ENCODE results near the gene PRKCH.

PRKCH gene

DNA sequence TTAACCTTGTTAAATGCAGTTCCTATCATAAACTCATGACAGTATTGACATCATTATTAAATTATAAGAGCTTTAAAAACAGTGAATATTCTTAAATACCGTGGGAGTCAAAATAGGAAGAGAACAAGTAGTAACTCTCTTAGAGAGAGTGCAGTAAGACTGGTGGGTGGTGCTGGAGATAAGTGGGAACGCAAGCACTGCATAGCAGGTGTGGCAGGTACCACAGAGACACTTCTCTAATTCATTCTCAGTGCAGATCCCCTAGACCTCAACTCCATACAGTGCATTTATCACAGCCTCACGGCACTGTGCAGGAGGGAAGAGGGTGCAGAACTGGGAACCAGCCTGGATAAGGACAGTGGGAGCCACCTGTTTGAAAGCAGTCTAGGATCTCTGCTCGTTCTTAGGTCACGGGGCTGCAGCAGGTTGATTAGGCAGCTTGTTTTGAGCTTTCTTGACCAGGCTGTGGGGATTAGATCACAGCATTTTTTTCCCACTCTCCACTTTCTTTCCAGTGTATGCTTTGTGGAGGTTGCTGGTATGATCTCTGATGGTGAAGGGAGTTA is 165.6 kb downstream of the PRKCH start:
- H3K4me3 ChIP-seq (ENCODE audit: low read depth, low read length): no peak overlapping the region
- TF ChIP-seq, protein P1, sequence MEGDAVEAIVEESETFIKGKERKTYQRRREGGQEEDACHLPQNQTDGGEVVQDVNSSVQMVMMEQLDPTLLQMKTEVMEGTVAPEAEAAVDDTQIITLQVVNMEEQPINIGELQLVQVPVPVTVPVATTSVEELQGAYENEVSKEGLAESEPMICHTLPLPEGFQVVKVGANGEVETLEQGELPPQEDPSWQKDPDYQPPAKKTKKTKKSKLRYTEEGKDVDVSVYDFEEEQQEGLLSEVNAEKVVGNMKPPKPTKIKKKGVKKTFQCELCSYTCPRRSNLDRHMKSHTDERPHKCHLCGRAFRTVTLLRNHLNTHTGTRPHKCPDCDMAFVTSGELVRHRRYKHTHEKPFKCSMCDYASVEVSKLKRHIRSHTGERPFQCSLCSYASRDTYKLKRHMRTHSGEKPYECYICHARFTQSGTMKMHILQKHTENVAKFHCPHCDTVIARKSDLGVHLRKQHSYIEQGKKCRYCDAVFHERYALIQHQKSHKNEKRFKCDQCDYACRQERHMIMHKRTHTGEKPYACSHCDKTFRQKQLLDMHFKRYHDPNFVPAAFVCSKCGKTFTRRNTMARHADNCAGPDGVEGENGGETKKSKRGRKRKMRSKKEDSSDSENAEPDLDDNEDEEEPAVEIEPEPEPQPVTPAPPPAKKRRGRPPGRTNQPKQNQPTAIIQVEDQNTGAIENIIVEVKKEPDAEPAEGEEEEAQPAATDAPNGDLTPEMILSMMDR (IDR thresholded peaks at IDR 0.05; ENCODE audit: low read depth, low read length): no peak

DNA sequence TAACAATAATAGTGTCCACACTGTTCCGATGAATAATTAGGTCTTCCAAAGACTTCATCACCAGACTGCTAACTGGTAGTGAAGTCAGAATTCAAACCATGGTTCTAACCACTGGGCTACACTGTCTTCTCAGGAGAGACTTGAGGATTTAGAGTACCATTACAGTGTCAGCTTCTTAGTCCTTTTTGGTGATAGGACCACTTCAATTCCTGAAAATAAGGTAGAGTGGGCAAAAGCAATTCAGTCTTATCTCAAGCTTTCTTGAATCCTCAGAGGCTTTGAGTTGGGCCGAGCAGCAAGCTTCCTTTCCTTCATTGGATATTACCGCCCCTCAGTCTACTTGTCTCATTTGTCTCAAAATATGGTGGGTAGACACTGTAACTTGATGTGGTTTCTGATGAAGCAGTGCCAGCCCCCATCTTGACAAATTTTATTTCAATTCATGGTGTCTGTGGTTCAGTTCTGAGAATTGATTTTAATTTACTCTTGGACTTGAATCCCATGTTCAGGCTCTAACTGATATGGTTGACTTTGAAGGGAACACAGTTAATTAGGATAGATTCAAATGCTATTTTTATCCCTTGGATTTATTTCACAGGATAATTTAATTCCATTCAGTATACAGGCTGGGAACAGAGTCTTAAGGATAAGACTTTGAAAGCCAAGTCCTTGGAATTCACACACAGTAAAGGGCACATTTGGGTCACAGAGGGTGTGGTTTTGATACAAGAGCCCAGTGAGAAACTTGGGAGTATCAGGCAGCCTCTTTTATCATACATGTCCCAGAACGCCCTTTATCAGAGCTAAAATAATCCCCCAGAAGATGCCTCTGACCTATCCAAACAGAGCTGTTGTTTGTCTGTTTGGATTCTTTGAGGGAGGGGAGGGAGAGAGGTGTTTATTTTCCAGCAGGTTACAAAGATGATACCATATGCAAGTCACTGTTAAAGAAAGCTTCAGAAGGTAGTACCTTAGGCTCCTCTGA is 167.3 kb downstream of the PRKCH start:
- TF ChIP-seq, protein P1 (IDR thresholded peaks at IDR 0.05; ENCODE audit: low read depth, low read length): no peak
- no peak overlapping the region for H3K4me3 ChIP-seq (ENCODE audit: low read depth, low read length)

DNA sequence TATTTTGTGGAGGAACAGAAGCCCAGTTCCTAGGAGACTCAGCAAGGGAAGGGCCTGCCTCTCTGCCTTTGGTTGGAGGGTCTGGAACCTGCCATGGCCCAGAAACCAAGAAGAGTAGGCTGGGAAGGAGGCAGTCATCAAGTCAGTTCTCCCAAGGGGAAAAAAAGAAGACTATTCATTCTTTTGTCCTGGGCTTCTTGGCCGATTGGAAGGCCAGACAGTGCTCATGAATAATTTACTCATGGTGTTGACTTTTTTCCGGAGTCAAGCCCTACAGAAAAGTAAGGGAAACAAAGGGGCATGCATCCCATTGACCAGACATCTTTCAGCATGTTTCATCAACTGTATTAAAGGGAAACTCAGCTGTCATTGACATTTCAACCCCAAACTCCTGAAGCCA is 168.1 kb downstream of the PRKCH start:
- TF ChIP-seq, protein P1 (IDR thresholded peaks at IDR 0.05; ENCODE audit: low read depth, low read length): no peak

DNA sequence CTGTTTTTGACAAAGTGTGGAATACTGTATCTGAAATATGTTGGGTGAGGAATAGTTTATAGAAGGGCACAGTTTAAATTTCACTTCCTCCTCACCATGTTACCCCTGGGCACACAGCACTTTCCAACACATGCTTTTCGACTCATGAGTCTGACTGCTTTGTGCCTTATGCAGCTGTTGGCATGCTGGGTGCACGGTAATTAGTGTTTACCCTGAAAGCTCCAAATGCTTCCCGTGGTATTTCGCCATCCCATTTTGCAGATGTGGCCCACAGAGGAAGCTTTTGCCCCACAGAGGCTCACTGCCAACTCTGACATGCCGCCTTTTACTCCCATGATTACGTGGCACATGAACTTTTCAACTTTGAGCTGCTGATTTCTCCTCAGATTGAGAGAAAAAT is 168.6 kb downstream of the PRKCH start:
- no peak overlapping the region for H3K4me3 ChIP-seq (ENCODE audit: low read depth, low read length)
- TF ChIP-seq, protein P1 (IDR thresholded peaks at IDR 0.05; ENCODE audit: low read depth, low read length): no peak

More for the DNA sequence above, 168.1 kb downstream of the PRKCH start:
- H3K4me3 ChIP-seq (ENCODE audit: low read depth, low read length): no peak overlapping the region

DNA sequence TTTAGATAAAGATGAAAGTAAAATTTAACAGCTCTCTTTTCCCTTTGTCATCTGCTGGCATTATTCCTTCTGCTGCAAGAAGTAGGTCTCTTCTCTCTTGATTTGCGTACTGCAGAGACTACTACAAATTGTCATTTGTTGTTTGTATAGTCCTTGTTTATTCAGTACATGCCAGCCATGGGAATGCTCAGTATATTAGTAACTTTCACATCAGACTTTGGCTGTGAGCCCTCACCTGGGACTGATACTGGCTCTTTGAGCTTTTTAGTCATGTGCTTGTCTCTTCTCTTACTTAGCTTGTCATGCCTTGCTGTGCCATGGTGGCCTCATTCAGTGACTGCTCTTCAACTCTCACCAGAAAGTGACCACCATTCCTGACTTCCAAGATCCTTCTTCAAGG is 169.8 kb downstream of the PRKCH start:
- H3K4me3 ChIP-seq (ENCODE audit: low read depth, low read length): no peak overlapping the region
- TF ChIP-seq, protein P1 (IDR thresholded peaks at IDR 0.05; ENCODE audit: low read depth, low read length): no peak

DNA sequence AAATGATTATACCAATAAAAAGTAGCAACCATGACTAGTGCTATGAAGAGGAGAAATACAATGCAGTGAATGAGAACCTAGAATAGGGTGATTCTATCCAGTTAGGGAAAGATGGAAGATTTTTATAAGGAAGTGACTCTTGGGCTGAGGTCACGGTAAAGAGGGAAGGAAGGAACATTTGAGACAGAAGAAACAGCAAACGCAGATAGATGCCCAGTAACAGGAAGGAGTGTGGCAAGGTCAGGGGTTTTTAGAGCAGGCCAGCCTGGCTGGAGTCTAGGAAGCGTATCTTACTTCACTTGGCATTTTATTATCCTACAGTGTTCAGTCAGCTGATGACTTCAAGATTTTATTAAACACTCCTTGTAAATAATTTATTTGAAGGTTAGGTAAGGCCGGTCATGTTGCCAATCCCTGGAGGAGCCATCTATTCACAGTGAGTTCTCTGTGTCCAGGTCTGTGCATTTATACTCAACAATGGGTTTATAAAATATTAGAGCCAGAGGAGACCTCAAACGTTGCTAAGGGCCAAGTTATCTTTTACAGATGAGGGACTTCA is 170.6 kb downstream of the PRKCH start:
- TF ChIP-seq, protein P1 (IDR thresholded peaks at IDR 0.05; ENCODE audit: low read depth, low read length): no peak
- H3K4me3 ChIP-seq (ENCODE audit: low read depth, low read length): no peak overlapping the region

DNA sequence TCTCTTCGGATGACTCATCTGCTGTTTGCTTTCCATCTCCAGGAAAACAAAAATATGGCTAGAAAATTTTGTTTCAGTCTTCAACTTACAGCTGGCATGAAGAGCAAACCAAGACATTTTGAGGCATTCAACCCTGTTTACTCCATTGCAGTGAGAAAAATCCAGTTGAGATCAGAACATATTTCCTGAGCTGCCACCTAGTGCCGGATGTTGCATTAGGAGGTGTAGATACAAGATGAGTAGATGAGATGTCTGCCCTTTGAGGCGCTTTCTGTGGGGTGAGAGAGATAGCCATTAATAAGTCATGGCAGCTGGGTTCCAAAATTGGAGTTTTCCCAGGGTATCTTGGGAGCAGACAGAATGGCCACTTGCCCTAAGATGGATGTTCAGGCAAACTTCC is 171.1 kb downstream of the PRKCH start:
- no peak overlapping the region for H3K4me3 ChIP-seq (ENCODE audit: low read depth, low read length)
- TF ChIP-seq, protein P1 (IDR thresholded peaks at IDR 0.05; ENCODE audit: low read depth, low read length): no peak

Measured in WI38 (cell line).